Stimulated activated CD8-positive, alpha-beta memory T cell treated with anti-CD3 and anti-CD28 coated beads, Interleukin-15, amount 100 ng/mL, for 48 hours (primary cell): ENCODE data around the gene MRPL46.
A peak's percentile ranks its signal among the peaks of the same experiment; 100 is the strongest.

Experiments used
- DNase-seq, 2 donors: peaks; one replicate each; pipeline ENCODE4 v3.0.0-alpha.2; 2020; ENCODE audit warnings: low read depth in 2 of 2

Gene MRPL46

DNA sequence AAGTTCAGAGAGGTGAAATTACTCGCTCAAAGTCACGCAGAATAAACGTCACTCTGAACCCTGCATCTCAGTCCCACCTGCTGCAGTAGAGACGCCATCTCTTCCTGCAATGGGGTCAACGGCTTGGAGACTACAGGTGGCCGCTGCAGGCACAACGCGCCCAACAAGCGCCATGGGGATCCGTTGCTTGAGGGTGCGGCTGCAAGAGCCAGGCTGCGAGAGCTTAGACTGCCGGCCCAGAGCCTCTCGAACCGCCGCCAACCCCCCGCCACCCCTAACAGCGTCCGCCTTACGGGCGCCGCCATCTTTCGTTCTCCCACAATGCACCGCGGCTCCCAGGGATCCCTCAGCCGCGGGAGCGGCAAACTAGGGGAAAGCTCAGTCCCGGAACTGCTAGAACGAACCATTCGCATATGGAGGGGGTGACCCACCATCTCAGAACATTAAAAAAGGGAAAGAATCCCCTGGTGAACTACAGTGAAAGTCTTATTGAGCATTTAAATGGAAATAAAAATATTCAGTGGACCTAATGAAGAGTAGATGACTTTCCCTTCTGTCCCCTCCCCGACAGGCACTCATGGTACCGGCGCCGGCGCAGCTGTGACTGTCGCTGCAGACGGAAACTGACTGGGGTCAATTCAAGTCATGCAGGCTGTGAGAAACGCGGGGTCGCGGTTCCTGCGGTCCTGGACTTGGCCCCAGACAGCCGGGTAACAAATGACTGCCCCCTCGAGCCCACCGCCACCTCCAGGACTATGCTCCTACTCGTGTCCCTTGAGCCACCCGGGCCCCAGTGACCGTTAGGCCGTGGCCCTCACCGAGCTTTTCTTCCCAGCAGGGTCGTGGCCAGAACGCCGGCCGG is at the start of gene MRPL46, which contains the start of gene MRPS11:
TSS of gene MRPL46 (minus strand) at position 316 of the 862 bp plus-strand sequence. CDS start at position 305, 11 bp downstream.
TSS of gene MRPS11 (plus strand) at position 636 of the 862 bp plus-strand sequence. CDS start at position 646, 10 bp downstream.
- peak; percentile 74 to 76 for DNase-seq

DNA sequence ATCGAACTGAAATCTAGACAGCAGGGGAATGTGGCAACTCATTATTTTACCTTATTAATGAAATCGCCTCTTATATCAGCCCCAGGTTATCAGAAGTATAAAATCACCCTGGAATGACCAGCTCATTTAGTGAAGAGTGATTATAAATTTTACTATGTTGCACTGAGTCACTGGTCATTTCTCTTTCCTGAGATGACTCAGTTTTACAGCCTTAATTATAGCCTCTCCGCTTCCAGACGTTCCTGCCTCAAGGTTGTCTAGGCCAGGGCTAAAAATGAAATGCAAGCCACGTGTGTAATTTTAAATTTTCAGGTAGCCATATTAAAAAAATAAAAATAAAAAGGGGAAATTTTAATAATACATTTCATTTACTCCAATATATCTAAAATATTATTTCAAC is 46.0 kb upstream of the MRPL46 start:
- no peak for DNase-seq

DNA sequence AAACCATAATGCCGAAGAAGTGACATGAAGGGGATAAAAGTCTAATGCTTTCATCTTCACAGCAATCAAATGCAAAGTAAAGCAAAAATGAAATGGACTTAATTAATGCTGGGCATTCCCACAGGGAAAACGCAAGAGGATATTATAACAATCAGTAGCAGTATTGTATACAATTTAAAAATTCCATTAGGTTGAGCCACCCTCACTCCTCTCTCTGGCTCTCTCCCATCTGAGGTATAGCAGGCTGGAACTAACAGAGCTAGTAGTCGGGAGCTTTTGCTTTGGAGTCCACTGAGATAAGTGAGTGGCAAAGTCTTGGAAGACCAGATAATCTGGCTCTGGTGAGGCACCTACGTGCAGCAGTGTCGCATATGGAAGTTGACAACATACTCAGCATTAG is 45.4 kb upstream of the MRPL46 start:
- DNase-seq = no peak

DNA sequence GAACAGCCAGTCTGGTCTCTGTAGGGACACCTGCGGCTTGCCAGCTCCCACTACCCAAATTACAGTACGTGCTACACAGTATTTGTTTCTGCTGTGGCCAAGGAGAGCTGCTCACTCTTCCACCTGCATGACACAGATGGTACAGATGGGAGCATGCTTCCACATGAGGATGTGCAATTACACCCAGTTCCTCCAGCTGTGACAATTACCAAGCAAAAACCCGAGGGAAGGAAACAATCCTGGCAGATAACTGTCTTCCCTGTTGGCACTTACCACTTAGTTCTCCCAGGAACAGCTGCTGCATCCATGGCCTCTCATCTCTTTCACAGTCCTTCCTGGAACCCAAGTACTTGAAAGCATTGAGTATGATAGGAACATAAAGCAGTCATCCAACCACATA is 44.9 kb upstream of the MRPL46 start:
- DNase-seq = no peak

DNA sequence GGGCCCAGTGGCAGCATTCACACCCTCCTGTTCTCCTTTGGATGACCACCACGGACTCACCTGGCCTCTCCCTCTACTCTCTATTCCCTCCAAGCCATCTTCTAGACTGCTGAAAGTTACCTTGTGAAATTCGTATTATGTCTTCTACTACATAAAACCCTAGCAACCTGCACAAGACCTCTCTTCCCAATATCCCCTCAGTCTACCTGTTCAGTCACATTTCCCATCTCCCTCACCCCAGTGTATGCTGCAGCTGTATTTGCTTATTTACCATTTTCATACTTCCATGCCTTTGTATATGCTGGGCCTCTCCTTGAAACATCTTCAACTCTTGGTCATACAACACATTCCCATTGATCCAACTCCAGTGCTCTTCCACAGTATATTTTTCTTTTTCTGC is 44.0 kb upstream of the MRPL46 start:
- no peak for DNase-seq

DNA sequence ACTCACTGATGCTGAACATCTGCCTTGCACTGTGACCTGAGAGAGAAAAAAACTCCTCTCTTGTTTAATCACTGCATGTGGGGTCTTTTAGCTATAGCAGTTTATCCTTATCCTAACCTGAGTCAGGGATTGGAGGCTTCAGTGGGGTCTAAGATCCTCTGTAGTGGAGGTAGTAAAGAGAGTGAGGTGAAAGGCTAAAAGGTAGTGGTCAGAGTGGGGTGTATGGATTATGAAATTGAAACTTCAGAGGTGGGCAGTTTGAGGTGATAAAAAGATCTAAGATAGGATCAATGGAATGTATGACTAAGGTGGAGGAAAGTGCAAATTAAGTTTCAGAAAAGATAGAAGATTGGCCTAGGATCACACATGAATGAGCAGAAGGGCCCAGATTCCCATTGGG is 42.8 kb upstream of the MRPL46 start:
- no peak for DNase-seq

DNA sequence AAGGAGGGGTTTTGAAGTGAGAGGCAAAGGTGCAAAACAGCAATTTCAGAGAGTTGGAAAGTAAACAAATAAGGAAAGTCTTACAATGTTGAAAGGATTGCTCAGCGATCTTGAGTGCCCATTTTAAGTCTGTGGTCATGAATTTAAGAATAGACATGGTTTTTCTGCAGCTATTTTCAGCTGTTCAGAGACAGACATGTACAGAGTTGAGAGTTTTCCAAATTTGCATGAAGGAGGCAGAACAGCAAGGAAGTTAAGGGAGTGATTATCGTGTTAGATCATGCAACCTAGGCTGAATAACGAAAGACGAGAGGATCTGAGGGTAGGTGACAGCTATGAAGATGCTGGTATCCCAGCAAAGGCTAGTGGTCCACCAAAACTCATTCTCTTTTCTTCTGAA is 42.1 kb upstream of the MRPL46 start:
- DNase-seq = no peak

DNA sequence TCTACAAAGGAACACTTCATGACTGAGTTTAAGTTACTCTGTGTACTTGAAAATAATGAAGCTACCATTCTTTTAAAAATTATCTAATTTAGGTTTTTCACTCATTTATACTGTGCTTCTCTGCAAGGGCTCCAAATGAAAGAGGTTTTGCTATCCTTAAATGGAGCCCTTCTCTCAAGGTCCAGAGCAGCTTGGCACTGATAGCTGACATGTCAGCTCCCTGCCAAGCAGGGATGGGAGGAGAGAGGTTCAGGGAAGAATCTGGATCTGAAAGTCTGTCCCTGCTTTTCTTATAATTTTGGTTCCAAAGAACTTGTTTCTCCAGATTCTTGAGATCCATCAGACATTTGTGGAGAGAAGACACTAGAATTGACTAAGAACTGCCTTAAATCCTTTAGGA is 39.4 kb upstream of the MRPL46 start:
- DNase-seq = no peak

DNA sequence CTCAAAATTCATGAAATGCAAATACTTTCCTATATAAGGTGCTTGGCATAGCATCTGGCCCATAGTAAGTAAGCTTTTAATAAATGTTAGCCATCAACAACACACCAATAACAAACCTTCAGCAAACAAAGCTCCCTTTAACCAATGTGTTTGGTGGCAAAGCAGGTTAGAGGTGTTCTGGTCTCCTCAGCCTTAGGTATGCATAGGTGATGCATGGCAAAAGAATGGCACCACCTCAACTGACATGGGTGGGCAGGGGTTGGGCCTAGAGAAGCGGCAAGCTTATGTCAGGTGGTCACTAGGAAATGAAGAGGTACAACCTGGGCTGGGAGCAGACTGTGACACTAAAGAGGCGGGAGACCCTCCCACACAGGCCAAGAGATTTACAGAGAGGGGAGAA is 38.5 kb upstream of the MRPL46 start:
- no peak for DNase-seq

DNA sequence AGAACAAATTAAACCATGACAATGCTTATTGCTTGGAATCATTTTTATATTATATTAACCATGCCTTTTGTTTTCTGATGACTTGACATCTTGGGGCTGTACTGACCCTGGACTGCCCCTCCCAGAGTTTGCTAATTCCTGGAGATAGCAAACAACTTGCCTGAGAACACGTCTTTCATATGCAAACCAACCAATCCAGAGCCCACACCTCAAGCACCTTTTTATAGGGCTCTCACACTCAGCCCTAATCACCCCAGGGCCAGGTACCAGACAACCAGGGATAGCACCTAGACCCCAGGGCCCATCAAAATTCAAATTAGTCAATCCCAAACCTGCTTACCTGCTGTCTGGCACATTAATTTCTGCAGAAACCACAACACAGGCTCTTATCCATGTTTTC is 37.3 kb upstream of the MRPL46 start:
- DNase-seq = no peak

DNA sequence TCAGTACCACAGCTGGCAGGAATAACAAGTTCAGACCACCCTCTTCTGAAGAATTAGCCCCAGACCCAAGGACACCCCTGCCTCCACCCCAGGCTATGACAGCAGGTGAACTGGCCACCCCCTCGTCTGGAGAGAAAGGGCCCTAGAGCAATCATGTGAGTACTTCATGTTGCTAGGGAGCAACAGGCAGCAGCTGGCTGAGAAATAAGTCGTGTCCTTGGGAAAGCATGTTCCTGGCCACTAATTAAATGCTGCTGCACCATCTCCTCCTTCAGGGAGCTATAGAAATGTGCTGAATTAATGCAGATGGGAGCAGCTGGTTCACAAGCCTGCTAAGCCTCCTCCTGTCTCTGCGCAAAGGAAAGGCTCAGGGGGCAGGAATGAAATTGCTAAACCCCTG is 31.8 kb upstream of the MRPL46 start:
- no peak for DNase-seq

DNA sequence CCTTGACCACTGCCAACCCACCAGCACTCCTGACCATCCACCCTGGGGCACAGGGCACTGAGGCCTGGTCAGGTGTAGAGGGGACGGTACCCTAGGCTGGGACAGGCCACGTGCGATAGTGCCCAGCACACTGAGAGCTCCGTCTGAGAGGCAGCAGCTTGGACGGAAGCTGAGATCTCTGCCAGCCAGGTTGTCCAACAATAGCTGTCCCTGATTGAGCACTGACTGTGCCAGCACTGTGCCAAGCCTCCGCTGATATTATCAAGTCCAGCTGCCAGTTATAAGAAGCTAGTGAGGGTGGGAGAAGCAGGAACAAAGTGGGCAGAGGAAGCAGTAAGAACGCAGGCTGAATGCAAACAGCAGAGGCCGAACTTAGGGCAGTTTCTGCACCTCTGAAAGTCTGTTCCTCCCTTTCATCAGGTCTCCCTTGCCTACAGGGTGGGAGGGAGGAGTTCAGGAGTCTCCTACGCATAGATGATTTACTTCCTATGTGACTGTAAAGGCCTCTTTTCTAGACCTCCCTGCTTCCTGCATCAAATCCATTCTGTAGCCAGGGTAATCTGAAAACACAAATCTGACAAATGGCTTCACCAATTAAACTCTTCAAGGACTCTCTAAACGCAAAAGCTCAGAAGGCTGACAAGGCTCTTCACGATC is 30.0 kb upstream of the MRPL46 start:
- DNase-seq = no peak

DNA sequence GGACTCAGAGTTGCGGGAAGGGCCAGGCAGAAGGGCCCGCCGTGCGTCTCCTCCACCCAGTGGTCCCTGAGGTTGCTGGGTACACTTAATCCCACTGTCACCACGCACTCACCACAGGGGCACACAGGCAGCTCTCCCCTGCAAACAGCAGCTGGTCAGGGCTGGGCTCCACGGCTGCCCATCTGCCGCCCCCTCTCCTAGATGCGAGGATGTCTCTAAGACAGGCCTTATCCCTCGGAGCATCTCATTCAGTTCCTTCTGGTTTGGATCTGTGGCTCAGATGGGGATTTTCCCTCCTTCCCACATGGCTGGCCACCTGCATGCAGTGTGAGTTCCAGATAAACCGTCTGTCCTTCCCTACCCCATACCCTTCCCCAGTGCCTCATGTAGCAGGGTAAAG is 26.7 kb upstream of the MRPL46 start:
- no peak for DNase-seq

DNA sequence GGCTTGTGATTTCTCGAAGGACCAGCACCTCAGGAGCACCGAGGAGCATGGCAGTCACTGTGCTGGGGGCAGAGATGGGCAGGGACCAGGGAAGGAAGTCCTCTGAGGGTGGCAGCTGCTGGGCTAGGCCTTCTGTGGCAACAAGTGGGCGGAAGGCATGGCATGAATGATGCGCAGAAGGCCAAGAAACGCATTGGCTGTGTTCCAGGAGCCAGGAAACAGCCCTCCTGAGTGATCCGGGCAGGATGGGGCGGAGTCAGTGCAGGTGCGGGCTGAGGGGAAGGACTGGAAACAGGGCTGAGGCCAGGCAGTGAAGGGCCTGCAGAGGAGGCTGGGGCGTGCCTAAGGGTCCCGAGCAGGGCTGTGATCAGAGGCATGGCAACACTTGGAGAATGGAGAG is 24.0 kb upstream of the MRPL46 start:
- no peak for DNase-seq

DNA sequence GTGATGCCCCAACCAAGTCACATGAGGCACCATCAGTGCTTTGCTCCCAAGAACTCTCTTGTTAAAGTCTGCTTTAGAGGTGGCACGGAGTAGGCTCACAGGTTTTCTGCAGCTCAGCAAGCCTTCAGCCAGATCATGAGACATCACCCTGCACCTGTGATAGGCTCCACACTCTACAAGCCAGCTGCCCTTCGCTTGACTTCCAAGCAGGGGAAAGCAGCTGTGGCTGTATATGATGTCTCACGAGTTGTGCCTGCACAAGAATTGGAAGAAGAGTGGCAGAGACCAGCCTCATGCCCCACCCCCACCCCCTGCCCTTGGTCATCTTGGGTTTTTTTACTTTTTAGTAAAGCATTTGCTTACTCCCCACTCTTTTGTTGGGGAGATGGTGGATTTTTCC is 22.8 kb upstream of the MRPL46 start:
- no peak for DNase-seq

DNA sequence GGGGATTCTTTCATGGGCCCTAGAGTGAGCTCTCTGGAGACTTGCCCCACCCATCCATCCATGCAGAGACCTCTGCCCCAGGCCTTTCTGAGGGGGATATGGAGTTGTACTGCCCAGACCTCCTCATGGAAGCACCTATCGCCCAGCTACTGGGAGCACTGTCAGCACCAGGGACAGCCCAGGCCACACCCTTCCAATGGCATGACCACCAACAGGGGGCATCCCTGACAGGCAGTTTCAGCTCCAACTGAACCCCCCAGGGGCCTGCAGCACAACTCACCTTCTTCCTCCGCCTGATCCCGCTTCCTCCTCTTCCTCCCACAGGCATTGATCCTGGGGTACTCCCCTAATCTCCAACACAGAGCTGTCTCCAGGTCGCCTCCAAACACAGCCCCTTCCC is 22.1 kb upstream of the MRPL46 start:
- DNase-seq = no peak

DNA sequence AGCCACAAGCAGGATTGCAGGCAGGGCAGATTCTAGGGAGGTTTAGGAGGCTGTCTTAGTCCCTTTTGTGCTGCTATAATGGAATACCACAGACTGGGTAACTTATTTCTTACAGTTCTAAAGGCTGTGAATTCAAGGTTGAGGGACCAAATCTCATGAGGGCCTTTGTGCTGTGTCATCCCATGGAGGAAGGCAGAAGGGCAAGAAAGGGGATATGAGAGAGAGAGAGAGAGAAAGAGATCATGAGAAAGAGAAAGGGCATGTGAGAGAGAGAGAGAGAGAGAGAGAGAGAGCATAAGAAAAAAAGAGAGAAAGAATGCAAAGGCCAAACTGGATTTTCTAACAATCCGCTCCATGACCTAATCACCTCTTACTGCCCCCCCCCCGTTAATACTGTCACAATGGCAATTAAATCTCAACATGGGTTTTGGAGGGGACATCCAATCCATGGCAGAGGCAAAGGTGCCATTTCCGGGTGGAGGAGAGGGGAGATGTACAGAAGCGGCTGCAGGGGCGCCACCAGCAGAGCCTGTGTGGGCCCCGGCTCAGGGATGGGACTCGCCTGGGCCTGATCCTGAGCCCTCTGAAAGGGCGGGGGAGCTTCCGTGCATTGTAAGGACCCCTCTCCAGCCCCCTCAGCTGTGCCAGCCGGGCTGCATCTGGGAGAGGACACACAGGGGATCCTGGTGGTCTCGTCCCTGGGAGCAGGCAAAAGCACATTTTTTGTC is 20.8 kb upstream of the MRPL46 start:
- no peak for DNase-seq

DNA sequence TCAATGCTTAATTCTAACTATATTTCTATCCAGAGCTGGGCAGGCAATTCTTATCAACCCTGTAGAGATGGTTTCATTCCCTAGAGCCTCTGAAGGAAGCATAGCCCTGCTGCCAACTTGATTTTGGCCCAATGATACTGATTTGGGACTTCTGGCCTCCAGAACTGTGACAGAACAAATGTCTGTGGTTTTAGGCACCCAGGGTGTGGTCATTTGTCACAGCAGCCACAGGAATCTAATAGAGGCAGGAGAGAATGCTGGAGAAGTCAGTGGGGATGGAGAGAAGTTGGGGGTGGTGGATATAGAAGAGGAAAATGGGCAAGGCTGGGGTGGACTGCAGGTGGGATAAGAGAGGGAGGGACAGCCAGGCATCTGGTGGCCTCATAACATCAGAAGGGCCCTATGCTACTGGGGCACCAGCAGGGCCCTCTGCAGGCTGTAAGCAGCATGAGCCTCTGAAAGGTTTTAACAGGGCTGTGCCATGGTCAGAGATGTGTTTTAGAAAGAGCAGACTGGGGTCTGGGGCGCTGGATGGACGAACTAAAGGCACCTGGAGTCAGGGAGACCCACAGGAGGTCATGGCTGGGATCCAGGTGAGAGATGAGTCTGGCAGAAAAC is 20.1 kb upstream of the MRPL46 start:
- no peak for DNase-seq

DNA sequence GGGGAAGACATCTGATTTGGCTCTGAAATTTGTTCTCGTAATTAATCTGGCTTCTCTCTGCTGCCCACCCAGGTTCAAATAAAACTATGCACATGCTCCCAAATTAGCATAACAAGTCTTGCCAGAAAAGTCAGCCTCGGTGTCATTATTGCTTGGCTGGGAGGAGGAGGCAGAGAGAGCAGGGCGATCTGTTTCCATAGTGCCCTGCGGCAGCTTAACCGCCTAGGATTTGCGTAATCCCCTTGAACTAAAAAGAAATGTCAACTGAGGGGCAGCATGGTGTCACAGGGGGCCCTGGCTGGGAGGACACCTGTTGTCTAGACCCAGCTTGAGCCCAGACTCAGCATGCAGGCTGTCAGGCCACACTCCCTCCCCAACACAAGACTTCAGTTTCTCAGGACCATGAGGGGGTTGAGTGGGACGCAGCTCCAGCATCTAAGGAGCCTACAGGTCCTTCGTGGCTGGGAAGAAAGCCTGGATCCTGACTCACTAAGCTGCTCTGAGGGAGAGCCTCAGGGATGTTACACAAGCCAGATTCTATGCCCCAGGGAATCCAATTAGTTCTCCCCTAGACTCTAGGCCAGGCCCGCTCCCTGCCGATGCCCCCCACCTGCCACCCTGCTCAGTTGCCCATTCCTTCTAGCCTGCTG is 17.6 kb upstream of the MRPL46 start:
- no peak for DNase-seq

DNA sequence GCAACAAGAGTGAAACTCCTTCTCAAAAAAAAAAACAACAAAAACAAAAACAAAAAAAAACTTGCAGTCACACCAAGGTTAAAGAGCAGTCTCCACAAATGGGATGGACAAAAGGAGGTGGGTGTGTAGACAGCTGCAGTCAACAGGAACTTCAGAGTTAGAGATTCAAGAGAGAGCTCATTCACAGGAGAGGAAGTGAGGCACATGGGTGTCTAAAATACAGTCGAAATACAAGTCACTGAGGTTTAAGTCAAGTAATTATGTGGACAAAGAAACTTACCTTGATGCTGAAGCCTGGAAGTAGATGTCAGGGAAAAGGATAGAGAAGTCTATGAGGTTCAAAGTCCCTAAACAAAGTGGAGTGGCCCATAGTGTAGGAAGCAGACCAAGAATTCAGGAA is 15.1 kb upstream of the MRPL46 start:
- DNase-seq = no peak

DNA sequence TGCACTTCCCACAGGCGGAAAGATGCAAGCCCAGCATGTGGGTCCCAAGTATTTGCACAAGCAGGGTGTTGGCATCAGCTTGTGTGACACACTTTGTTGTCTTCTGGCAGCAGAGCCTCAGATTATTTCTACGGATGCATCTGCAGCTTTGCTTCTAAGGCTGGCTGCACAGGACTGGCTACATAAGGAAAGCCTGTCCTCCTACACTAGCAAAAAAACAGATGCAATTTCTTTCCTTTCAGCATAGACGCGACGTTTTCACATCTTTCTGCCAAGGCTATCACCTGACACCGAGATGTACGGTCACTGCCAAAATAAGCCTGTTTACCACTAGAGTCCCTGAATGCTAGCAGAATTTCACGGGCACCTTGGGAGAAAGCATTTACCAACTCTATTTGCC is 13.8 kb upstream of the MRPL46 start:
- no peak for DNase-seq

DNA sequence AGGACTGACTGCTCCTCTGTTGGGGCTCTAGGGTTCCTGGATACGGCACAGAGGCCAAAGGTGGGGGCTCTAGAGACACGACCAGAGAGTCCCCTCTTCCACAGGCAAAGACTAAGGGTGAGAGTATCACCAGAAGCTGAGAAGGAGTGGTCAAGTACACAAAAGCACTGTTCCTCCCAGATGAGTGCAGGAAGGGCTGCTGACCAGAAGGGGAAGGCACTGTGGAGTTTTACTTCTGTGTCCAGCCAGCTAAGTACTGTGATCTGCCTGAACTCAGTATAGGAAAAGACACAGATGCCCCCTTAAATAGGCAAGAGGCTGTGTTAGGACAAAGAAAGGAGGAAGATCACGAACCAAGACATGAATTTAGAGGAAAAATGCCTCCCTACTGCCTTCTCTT is 12.0 kb upstream of the MRPL46 start:
- DNase-seq = no peak
